Transverse colon (tissue), 4 donors: Measurements from ENCODE around the gene KIZ.

Source experiments
- CTCF ChIP-seq, 5 experiments: fragments of 200-600 bp in 3 of 5; fragments of 450-650 bp in 2 of 5; sonication (generic) in 3 of 5; IDR thresholded peaks; 1 replicate in 2 of 5; 2 replicates in 3 of 5; pipeline ENCODE4 v1.5.1; 2016 to 2017; ENCODE audit warnings: antibody characterized with exemption in 5 of 5, inconsistent platforms in 3 of 5, mild to moderate bottlenecking in 2 of 5, moderate library complexity in 1 of 5
- POLR2AphosphoS5 ChIP-seq, 3 donors: sonication (generic); formaldehyde crosslinking; IDR thresholded peaks; one replicate each; pipeline ENCODE4 v1.6.1; 2016; ENCODE audit warnings: antibody characterized with exemption in 3 of 3

DNA sequence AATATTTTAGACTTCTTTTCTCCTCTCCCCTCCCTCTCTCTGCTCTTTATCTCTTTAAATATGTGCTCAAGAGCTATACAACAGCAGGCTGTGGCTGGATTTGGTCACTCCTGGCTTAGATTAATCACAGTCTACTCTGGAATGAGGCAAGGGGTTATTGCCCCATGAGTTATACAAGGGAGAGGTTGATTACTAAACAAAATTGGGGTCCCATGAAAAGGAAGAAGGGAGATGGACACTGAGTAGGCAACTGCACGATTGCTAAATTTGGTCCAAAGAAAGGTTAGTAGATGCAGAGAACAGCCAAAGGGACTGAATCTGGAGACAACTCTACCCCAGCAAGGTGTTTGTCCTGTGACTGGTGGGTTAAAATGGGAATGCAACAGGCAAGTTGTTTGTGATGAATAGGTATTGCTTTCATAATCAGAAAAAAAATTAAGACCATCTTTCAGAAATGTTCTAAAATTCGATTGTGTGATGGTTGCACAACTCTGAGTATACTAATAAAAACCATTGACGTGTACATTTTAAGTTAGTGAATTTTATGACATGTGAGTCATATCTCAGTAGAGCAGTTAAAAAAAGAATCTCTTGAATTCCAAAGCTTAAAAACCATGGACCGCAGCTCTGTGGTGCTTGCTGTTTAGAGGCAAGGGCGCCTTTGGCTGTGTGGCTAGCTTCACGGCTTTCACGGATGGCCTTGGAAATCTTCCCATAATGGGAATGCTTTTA, 57.1 kb downstream of the KIZ start:
- TF ChIP-seq CTCF (IDR thresholded peaks at IDR 0.05): no peak
- peak in 1 of 3 donors; percentile 45 for TF ChIP-seq POLR2AphosphoS5 (IDR thresholded peaks at IDR 0.05)
